Body of pancreas (tissue), 4 donors: ENCODE data around the gene MAPT.

ENCODE experiments used
- POLR2A ChIP-seq, 3 donors: fragments of 450-650 bp; IDR thresholded peaks; one replicate each; pipeline ENCODE4 v1.6.1; 2016; ENCODE audit warnings: antibody characterized with exemption in 3 of 3, mild to moderate bottlenecking in 2 of 3
- TF ChIP-seq, protein P1 (sequence below), 7 experiments: fragments of 450-650 bp in 4 of 7; fragments of 200-600 bp in 3 of 7; sonication (generic) in 3 of 7; IDR thresholded peaks; one replicate each; pipeline ENCODE4 v1.5.1; 2016 to 2019; ENCODE audit warnings: antibody characterized with exemption in 7 of 7

DNA sequence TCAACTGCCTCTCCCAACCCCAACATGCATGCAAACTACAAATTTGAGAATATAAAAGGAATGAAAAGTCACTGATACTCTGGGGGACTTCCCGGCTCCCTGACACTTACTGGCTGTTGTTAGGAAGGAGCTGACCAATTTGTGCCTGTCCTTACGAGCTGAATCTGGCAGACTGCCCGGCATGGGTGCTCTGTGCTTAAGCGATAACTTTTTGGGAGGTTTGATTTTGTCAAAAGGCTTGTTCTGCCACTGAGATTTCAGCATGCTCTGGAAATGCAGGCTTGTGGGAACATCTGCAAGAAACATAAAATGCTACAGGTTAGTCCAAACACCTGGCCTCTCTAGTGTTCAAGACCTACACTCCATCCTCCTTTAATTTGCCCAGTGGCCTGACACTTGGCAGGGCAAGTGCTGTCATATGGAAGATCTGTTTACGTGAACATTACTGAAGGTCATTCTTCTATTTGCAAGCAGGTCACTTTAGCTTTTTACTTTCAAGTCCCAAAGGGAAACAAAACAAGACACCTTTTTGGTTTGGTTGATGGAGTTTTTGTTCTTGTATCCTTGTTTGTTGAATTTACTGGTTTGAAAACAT, 145.3 kb downstream of the MAPT start:
- TF ChIP-seq, protein P1, sequence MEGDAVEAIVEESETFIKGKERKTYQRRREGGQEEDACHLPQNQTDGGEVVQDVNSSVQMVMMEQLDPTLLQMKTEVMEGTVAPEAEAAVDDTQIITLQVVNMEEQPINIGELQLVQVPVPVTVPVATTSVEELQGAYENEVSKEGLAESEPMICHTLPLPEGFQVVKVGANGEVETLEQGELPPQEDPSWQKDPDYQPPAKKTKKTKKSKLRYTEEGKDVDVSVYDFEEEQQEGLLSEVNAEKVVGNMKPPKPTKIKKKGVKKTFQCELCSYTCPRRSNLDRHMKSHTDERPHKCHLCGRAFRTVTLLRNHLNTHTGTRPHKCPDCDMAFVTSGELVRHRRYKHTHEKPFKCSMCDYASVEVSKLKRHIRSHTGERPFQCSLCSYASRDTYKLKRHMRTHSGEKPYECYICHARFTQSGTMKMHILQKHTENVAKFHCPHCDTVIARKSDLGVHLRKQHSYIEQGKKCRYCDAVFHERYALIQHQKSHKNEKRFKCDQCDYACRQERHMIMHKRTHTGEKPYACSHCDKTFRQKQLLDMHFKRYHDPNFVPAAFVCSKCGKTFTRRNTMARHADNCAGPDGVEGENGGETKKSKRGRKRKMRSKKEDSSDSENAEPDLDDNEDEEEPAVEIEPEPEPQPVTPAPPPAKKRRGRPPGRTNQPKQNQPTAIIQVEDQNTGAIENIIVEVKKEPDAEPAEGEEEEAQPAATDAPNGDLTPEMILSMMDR (IDR thresholded peaks at IDR 0.05), result no peak
- no peak for TF ChIP-seq POLR2A (IDR thresholded peaks at IDR 0.05)
